NOMO-1 treated with DMSO at 0.1 percent for 48 hours (cell line): ENCODE measurements around the gene TRIM61.

Source experiments
- DNase-seq: peaks from one replicate; lab custom pipeline; 2025; ENCODE audit not compliant: unreplicated experiment; lab: John Stamatoyannopoulos, UW

Gene TRIM61

GRCh38 chr4:164918956-164919355 lies 58.5 kb downstream of the TRIM61 start:
- no peak for DNase-seq
